KMS-11 (cell line): ENCODE results near the gene EIPR1.

Source experiments
- H2AFZ ChIP-seq: fragments of 200-600 bp; sonication (generic); 2 replicates; pipeline ENCODE4 v1.6.1; 2016; ENCODE audit warnings: antibody characterized with exemption, mixed run types, low read depth
- H3K27ac ChIP-seq: fragments of 200-600 bp; sonication (generic); 2 replicates; pipeline ENCODE4 v1.6.1; 2016; ENCODE audit warnings: mild to moderate bottlenecking, mixed run types
- H3K27me3 ChIP-seq: fragments of 200-600 bp; sonication (generic); 2 replicates; pipeline ENCODE4 v1.6.1; 2017; ENCODE audit warnings: mild to moderate bottlenecking, low read depth, mixed run types, moderate library complexity; ENCODE audit not compliant: insufficient read depth
- H3K36me3 ChIP-seq: fragments of 200-600 bp; sonication (generic); 2 replicates; pipeline ENCODE4 v1.6.1; 2017; ENCODE audit warnings: mild to moderate bottlenecking, mixed run types; ENCODE audit not compliant: insufficient read depth
- H3K4me1 ChIP-seq: fragments of 200-600 bp; sonication (generic); 2 replicates; pipeline ENCODE4 v1.6.1; 2016; ENCODE audit warnings: mild to moderate bottlenecking, low read depth, mixed run types; ENCODE audit not compliant: poor library complexity, severe bottlenecking
- H3K4me2 ChIP-seq: fragments of 200-600 bp; sonication (generic); 2 replicates; pipeline ENCODE4 v1.7.0; 2016; ENCODE audit warnings: mild to moderate bottlenecking, mixed run types
- H3K4me3 ChIP-seq: fragments of 200-600 bp; sonication (generic); IDR thresholded peaks from 2 replicates; pipeline ENCODE4 v1.6.1; 2017; ENCODE audit warnings: low read depth, low read length, mixed read lengths; ENCODE audit not compliant: insufficient read depth
- H3K79me2 ChIP-seq: fragments of 200-600 bp; sonication (generic); 2 replicates; pipeline ENCODE4 v1.6.1; 2016; ENCODE audit warnings: low read depth, mixed run types; ENCODE audit not compliant: insufficient read depth
- H3K9ac ChIP-seq: fragments of 200-600 bp; sonication (generic); 2 replicates; pipeline ENCODE4 v1.6.1; 2016; ENCODE audit warnings: mild to moderate bottlenecking, mixed run types
- H4K20me1 ChIP-seq: fragments of 200-600 bp; sonication (generic); 2 replicates; pipeline ENCODE4 v1.6.1; 2016; ENCODE audit warnings: mild to moderate bottlenecking, mixed run types; ENCODE audit not compliant: insufficient read depth
- TF ChIP-seq, protein P1 (sequence below): fragments of 200-600 bp; sonication (generic); conservative IDR thresholded peaks from 2 replicates; pipeline ENCODE4 v1.6.1; 2017; ENCODE audit warnings: low read depth, mild to moderate bottlenecking, antibody characterized with exemption, low read length, moderate library complexity, mixed read lengths

EIPR1 gene

DNA sequence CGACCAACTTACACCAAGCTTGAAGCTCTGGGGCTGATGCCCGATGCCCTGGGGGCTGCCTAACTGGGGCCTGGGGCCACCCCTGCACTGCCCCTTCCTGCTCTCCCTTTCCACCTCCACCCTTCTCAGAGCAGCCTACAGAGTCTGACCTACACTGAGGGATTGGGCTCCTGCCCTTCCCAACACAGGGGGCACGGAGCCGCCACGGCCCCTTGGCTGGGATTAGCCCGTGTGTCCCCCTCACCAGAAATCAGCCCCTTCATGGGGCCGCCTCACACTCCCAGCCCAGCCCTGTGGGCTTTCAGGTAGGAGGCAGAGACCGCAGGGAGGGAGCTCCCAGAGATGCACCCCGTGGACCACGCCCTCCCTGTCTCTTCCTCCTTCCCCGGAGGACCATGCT, 198.0 kb downstream of the EIPR1 start:
- no peaks in the 10 kb centered on the region for H4K20me1 ChIP-seq
- H2AFZ ChIP-seq = no peak overlapping the region
- H3K4me2 ChIP-seq = no peak overlapping the region
- no peaks in the 10 kb centered on the region for H3K4me1 ChIP-seq
- TF ChIP-seq, protein P1, sequence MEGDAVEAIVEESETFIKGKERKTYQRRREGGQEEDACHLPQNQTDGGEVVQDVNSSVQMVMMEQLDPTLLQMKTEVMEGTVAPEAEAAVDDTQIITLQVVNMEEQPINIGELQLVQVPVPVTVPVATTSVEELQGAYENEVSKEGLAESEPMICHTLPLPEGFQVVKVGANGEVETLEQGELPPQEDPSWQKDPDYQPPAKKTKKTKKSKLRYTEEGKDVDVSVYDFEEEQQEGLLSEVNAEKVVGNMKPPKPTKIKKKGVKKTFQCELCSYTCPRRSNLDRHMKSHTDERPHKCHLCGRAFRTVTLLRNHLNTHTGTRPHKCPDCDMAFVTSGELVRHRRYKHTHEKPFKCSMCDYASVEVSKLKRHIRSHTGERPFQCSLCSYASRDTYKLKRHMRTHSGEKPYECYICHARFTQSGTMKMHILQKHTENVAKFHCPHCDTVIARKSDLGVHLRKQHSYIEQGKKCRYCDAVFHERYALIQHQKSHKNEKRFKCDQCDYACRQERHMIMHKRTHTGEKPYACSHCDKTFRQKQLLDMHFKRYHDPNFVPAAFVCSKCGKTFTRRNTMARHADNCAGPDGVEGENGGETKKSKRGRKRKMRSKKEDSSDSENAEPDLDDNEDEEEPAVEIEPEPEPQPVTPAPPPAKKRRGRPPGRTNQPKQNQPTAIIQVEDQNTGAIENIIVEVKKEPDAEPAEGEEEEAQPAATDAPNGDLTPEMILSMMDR = no peak
- H3K79me2 ChIP-seq = no peaks in the 10 kb centered on the region
- H3K27ac ChIP-seq = no peak overlapping the region
- H3K9ac ChIP-seq = no peak overlapping the region
- H3K36me3 ChIP-seq = no peaks in the 10 kb centered on the region
- no peaks in the 10 kb centered on the region for H3K27me3 ChIP-seq
- H3K4me3 ChIP-seq = no peak overlapping the region

DNA sequence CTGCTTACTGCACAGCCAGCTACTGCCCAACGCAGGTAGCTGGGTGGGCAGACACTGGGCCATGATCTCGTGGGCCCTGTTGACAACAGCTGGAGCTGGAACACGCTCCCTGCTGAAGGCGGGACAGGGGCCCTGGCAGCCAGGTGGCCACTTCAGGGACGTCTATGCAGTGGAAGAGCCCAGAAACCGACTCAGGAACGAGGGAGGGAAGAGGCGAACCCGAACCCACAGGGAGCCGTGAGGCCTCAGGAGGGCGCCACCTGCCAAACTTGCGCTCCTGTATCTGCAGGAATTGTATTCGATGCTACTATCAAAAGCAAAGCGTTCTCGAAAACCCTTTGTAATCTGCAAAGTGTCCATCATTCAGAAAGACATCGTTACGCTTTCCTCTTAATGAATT, 198.4 kb downstream of the EIPR1 start:
- Histone ChIP-seq H3K4me2 (no peak overlapping the region), H4K20me1 (no peaks in the 10 kb centered on the region), H3K36me3 (no peaks in the 10 kb centered on the region), H3K4me3 (no peak overlapping the region), H3K9ac (no peak overlapping the region), H2AFZ (no peak overlapping the region), H3K27ac (no peak overlapping the region), H3K4me1 (no peaks in the 10 kb centered on the region), H3K79me2 (no peaks in the 10 kb centered on the region), H3K27me3 (no peaks in the 10 kb centered on the region)
- TF ChIP-seq, protein P1 = no peak

DNA sequence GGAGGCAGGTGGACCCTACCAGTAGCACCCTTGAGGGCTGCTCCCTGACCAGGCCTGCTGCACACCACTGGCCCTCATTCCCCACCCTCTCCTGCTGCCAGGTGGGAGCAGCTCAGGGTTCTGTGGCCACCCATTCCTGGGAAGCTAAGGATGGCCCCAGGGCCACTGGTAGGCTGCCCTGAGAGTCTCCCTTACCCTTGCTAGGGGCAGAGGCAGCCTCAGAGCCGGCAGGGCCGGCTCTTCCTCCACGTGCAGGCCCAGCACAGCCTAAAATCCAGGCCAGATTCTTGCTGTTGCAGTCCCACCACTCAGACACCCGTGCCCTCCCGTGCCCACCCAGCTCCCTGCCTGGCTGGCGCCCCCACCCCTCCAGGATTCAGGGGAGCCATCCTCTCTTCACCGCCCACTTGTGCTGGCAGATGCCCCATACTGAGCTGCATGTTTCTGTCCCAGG, 199.0 kb downstream of the EIPR1 start:
- TF ChIP-seq, protein P1 = no peak
- Histone ChIP-seq H3K27ac (no peak overlapping the region), H4K20me1 (no peaks in the 10 kb centered on the region)

DNA sequence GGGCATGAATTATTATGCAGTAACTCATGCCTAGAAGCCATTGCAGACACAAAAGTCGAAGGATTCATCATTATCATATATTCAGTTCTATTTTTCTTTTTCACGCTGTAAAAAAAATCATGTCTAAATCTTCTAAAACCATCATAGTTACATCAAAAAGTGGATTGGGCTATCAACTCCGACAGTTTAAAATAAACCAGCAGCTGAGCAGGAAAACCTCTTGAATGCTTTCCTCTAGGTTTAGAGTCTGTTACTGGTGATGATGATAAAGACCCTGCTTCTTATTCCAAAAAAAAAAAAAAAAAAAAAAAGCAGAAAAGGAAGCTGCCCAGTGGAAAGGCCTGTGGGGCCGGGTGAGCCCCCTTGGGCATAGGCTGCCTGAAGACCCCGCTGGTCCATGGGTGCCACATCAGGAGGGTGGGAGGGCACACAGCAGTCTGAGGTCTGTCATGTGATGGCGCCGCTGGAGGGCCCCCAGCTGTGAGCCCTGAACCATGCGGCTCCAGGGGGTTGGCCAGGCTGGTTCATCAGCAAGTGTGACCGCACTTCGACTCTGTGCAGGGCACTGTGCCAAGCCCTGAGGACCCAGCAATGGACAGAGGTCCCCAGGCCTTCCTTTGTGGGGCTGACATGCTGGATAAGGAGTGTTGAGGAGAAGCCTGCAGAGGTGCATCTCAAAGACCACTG, 199.6 kb downstream of the EIPR1 start:
- no peaks in the 10 kb centered on the region for H3K36me3 ChIP-seq
- H3K4me1 ChIP-seq = no peaks in the 10 kb centered on the region
- TF ChIP-seq, protein P1 = no peak
- H3K27ac ChIP-seq = no peak overlapping the region
- H3K27me3 ChIP-seq = no peaks in the 10 kb centered on the region
- no peak overlapping the region for H2AFZ ChIP-seq
- H3K4me3 ChIP-seq = no peak overlapping the region
- H3K4me2 ChIP-seq = no peak overlapping the region
- no peaks in the 10 kb centered on the region for H4K20me1 ChIP-seq
- H3K79me2 ChIP-seq = no peaks in the 10 kb centered on the region
- H3K9ac ChIP-seq = no peak overlapping the region

More for the DNA sequence above, 199.0 kb downstream of the EIPR1 start:
- H3K4me1 ChIP-seq = no peaks in the 10 kb centered on the region
- no peak overlapping the region for H3K4me3 ChIP-seq
- H3K36me3 ChIP-seq = no peaks in the 10 kb centered on the region
- H3K4me2 ChIP-seq = no peak overlapping the region
- no peaks in the 10 kb centered on the region for H3K79me2 ChIP-seq
- no peaks in the 10 kb centered on the region for H3K27me3 ChIP-seq
- H3K9ac ChIP-seq = no peak overlapping the region
- H2AFZ ChIP-seq = no peak overlapping the region
